ENCODE data around the gene CPXM2.

The CPXM2 gene

DNA sequence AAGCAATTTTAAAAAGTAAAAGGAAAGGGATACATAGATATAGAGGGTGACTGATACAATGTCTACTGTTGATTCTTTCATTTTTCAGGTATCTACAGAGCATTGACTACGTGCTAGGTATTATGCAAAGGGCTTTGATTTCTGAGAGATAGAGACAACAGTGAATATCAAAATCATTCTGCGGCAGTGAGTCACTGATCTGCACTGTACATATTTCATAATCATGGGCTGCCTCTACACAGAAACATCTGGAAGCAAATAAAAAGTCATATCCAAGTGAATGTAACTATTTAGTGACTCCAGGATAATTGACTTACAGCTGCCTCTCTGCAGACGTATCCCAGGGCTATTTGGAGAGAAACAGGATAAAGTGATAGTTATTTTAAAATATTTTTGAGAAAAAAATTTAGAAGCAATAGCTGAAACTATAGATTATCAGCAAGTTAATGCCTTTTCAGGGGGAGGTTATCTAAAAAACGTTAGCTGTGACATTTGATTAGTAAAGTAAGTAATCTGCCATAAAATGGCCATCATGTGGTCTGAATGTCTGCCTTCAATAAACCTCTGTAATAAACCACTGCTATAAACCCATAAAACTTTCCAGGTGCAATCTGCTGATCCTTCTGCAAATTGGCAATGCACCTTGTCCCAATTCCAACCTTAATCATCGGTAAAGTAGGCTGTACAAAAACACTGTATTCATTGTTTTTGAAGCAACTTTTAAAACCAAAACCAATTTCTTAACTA is 43.7 kb downstream of the CPXM2 start:
- TF ChIP-seq TCF12 (IDR thresholded peaks at IDR 0.05; ENCODE audit: low read depth): no peak

GRCh38 chr10:123843835-123844234 is 47.8 kb downstream of the CPXM2 start:
- TF ChIP-seq NFIC (IDR thresholded peaks at IDR 0.05) (no peak), ZBTB7A (IDR thresholded peaks at IDR 0.05; ENCODE audit: low read depth) (no peak), EP300 (IDR thresholded peaks at IDR 0.05; ENCODE audit: borderline replicate concordance) (no peak), CEBPB (IDR thresholded peaks at IDR 0.05) (no peak), REST (IDR thresholded peaks at IDR 0.05; ENCODE audit: low read depth) (no peak), TEAD4 (IDR thresholded peaks at IDR 0.05) (no peak), CREB1 (IDR thresholded peaks at IDR 0.05; ENCODE audit: low read depth) (no peak), TCF12 (IDR thresholded peaks at IDR 0.05; ENCODE audit: low read depth) (no peak), EGR1 (IDR thresholded peaks at IDR 0.05) (no peak), RAD21 (IDR thresholded peaks at IDR 0.05; ENCODE audit: low read depth) (no peak), YY1 (IDR thresholded peaks at IDR 0.05; ENCODE audit: low read depth) (no peak), TAF1 (IDR thresholded peaks at IDR 0.05; ENCODE audit: low read depth) (no peak), FOXM1 (IDR thresholded peaks at IDR 0.05; ENCODE audit: borderline replicate concordance, low read depth) (no peak)
- TF ChIP-seq, protein P1, sequence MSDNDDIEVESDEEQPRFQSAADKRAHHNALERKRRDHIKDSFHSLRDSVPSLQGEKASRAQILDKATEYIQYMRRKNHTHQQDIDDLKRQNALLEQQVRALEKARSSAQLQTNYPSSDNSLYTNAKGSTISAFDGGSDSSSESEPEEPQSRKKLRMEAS (IDR thresholded peaks at IDR 0.05): no peak
- TF ChIP-seq, protein P2, sequence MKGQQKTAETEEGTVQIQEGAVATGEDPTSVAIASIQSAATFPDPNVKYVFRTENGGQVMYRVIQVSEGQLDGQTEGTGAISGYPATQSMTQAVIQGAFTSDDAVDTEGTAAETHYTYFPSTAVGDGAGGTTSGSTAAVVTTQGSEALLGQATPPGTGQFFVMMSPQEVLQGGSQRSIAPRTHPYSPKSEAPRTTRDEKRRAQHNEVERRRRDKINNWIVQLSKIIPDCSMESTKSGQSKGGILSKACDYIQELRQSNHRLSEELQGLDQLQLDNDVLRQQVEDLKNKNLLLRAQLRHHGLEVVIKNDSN (IDR thresholded peaks at IDR 0.05): no peak

- TF ChIP-seq REST (IDR thresholded peaks at IDR 0.05; ENCODE audit: low read depth) (no peak), TEAD4 (IDR thresholded peaks at IDR 0.05) (no peak), EP300 (IDR thresholded peaks at IDR 0.05; ENCODE audit: borderline replicate concordance) (no peak), CEBPB (IDR thresholded peaks at IDR 0.05) (no peak), FOXM1 (IDR thresholded peaks at IDR 0.05; ENCODE audit: borderline replicate concordance, low read depth) (no peak), CREB1 (IDR thresholded peaks at IDR 0.05; ENCODE audit: low read depth) (no peak)
- TF ChIP-seq, protein P2 (IDR thresholded peaks at IDR 0.05): no peak
- TF ChIP-seq, protein P1 (IDR thresholded peaks at IDR 0.05): no peak
Observed at GRCh38 chr10:123842692-123843385, 48.8 kb downstream of the CPXM2 start.

DNA sequence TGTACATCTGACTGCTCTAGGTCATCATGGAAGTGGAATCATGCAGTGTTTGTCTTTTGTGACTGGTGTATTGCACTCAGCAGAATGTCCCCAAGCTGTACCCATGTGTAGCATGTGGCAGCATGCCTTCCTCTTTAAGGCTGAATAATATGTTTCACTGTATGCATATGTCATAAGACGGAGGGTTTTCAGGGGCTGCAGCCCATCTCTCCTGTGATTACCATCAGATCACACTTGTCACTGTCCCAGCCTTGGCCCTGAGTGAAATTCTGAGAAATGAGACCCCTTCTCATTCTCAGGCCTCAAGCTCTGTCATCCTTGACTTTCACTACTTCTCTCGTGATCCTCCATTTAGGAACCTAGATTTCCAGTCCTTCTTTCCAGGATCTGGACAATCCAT is 50.0 kb downstream of the CPXM2 start:
- no peak for TF ChIP-seq CEBPB (IDR thresholded peaks at IDR 0.05)
- TF ChIP-seq EP300 (IDR thresholded peaks at IDR 0.05; ENCODE audit: borderline replicate concordance): no peak
- no peak for TF ChIP-seq NFIC (IDR thresholded peaks at IDR 0.05)
- no peak for TF ChIP-seq RAD21 (IDR thresholded peaks at IDR 0.05; ENCODE audit: low read depth)
- TF ChIP-seq TCF12 (IDR thresholded peaks at IDR 0.05; ENCODE audit: low read depth): no peak
- no peak for TF ChIP-seq EGR1 (IDR thresholded peaks at IDR 0.05)

GRCh38 chr10:123841115-123841514 is 50.5 kb downstream of the CPXM2 start:
- TF ChIP-seq NFIC (IDR thresholded peaks at IDR 0.05) (no peak), RAD21 (IDR thresholded peaks at IDR 0.05; ENCODE audit: low read depth) (no peak), EGR1 (IDR thresholded peaks at IDR 0.05) (no peak), TAF1 (IDR thresholded peaks at IDR 0.05; ENCODE audit: low read depth) (no peak), TCF12 (IDR thresholded peaks at IDR 0.05; ENCODE audit: low read depth) (no peak), REST (IDR thresholded peaks at IDR 0.05; ENCODE audit: low read depth) (no peak), EP300 (IDR thresholded peaks at IDR 0.05; ENCODE audit: borderline replicate concordance) (no peak), CREB1 (IDR thresholded peaks at IDR 0.05; ENCODE audit: low read depth) (no peak), YY1 (IDR thresholded peaks at IDR 0.05; ENCODE audit: low read depth) (no peak)
- TF ChIP-seq, protein P2 (IDR thresholded peaks at IDR 0.05): no peak

Measured in Ishikawa (cell line).